DOHH2 (cell line): ENCODE data around the gene CEBPZOS.
"Not testable (repeated sequence)": the region's sequence is repeated elsewhere in the genome, so short reads cannot be mapped to it uniquely, and the experiment has no call there.

Experiments used
- H3F3A ChIP-seq: fragments of 200-600 bp; sonication (generic), shearing (Covaris generic); 2 replicates; pipeline ENCODE4 v1.6.0; 2016; ENCODE audit warnings: antibody characterized with exemption, mild to moderate bottlenecking; ENCODE audit not compliant: control insufficient read depth, insufficient read depth
- H3K27ac ChIP-seq: fragments of 200-600 bp; sonication (generic); 2 replicates; pipeline ENCODE4 v1.5.1; 2014; ENCODE audit warnings: low read depth, mild to moderate bottlenecking, low read length, moderate library complexity
- H3K27me3 ChIP-seq: fragments of 200-600 bp; sonication (generic); 2 replicates; pipeline ENCODE4 v1.6.1; 2014; ENCODE audit warnings: mild to moderate bottlenecking, low read length, mixed read lengths; ENCODE audit not compliant: control insufficient read depth
- H3K36me3 ChIP-seq: fragments of 200-600 bp; sonication (generic); 2 replicates; pipeline ENCODE4 v1.6.1; 2014; ENCODE audit warnings: mild to moderate bottlenecking, low read length, moderate library complexity, mixed read lengths; ENCODE audit not compliant: control insufficient read depth
- H3K4me1 ChIP-seq: fragments of 200-600 bp; sonication (generic); 2 replicates; pipeline ENCODE4 v1.6.1; 2014; ENCODE audit warnings: mild to moderate bottlenecking, low read length, mixed read lengths; ENCODE audit not compliant: control insufficient read depth
- H3K4me2 ChIP-seq: fragments of 200-600 bp; sonication (generic); 2 replicates; pipeline ENCODE4 v1.6.0; 2014; ENCODE audit warnings: mild to moderate bottlenecking, low read length, moderate library complexity
- H3K4me3 ChIP-seq: fragments of 200-600 bp; sonication (generic); 2 replicates; pipeline ENCODE4 v1.5.1; 2014; ENCODE audit warnings: mild to moderate bottlenecking, low read length, mixed read lengths
- H3K79me2 ChIP-seq: fragments of 200-600 bp; sonication (generic); 2 replicates; pipeline ENCODE4 v1.6.1; 2014; ENCODE audit warnings: mild to moderate bottlenecking, low read length, mixed read lengths; ENCODE audit not compliant: control insufficient read depth
- H3K9me2 ChIP-seq: fragments of 200-600 bp; sonication (generic); replicated peaks from 2 replicates; pipeline ENCODE4 v1.6.1; 2014; ENCODE audit warnings: mild to moderate bottlenecking, low read length, mixed read lengths; ENCODE audit not compliant: control insufficient read depth
- H3K9me3 ChIP-seq: fragments of 200-600 bp; sonication (generic); 2 replicates; pipeline ENCODE4 v1.6.1; 2014; ENCODE audit warnings: antibody characterized with exemption, low read length, mixed read lengths; ENCODE audit not compliant: control insufficient read depth, insufficient read depth
- H4K20me1 ChIP-seq: fragments of 200-600 bp; sonication (generic); 2 replicates; pipeline ENCODE4 v1.6.0; 2014; ENCODE audit warnings: low read depth, mild to moderate bottlenecking, antibody characterized with exemption, low read length, moderate library complexity; ENCODE audit not compliant: control insufficient read depth, insufficient read depth
- CTCF ChIP-seq: fragments of 200-600 bp; sonication (generic); IDR thresholded peaks from one replicate; pipeline ENCODE4 v1.5.1; 2014; ENCODE audit warnings: antibody characterized with exemption, mild to moderate bottlenecking, low read depth, low read length; ENCODE audit not compliant: poor library complexity, severe bottlenecking
- EZH2phosphoT487 ChIP-seq: fragments of 200-600 bp; sonication (generic); IDR thresholded peaks from 2 replicates; pipeline ENCODE4 v1.6.1; 2017; ENCODE audit warnings: borderline replicate concordance, mild to moderate bottlenecking, antibody characterized with exemption, low read length, moderate library complexity, mixed read lengths

The CEBPZOS gene

GRCh38 chr2:37205689-37206341 lies 9.5 kb downstream of the CEBPZOS start:
- Histone ChIP-seq H3K27ac (no peak overlapping the region), H3K9me2 (no peaks in the 10 kb centered on the region), H3K4me2 (no peak overlapping the region), H3K36me3 (peaks cover 98% of the 10 kb centered on the region), H3K9me3 (peaks cover 3% of the 10 kb centered on the region; the same call in 1 of the 2 replicates), H3K79me2 (peaks cover 87% of the 10 kb centered on the region), H3K4me1 (peaks cover 9% of the 10 kb centered on the region), H3F3A (peaks cover 28% of the 10 kb centered on the region), H3K27me3 (no peaks in the 10 kb centered on the region), H4K20me1 (no peaks in the 10 kb centered on the region), H3K4me3 (no peak overlapping the region)
- TF ChIP-seq EZH2phosphoT487: no peak
- no peak for TF ChIP-seq CTCF

- H3K27ac ChIP-seq, H3K9me3 ChIP-seq, H3K27me3 ChIP-seq, H3K9me2 ChIP-seq, H3K4me1 ChIP-seq, H3K4me3 ChIP-seq, H3K4me2 ChIP-seq, H4K20me1 ChIP-seq: not testable (repeated sequence)
- Histone ChIP-seq H3K79me2 (peaks cover 87% of the 10 kb centered on the region), H3F3A (peaks cover 23% of the 10 kb centered on the region), H3K36me3 (peaks cover 98% of the 10 kb centered on the region)
Measured at GRCh38 chr2:37206760-37207159, 10.5 kb downstream of the CEBPZOS start.

- peaks cover 3% of the 10 kb centered on the region; the same call in 1 of the 2 replicates for H3K9me3 ChIP-seq
- peaks cover 8% of the 10 kb centered on the region for H3K4me1 ChIP-seq
- peaks cover 60% of the 10 kb centered on the region for H3K79me2 ChIP-seq
- H4K20me1 ChIP-seq: no peaks in the 10 kb centered on the region
- TF ChIP-seq EZH2phosphoT487 (no peak), CTCF (no peak)
- H3K27ac ChIP-seq: no peak overlapping the region
- no peak overlapping the region for H3K4me3 ChIP-seq
- H3K9me2 ChIP-seq: no peaks in the 10 kb centered on the region
- H3K27me3 ChIP-seq: no peaks in the 10 kb centered on the region
- H3K36me3 ChIP-seq: peaks cover 98% of the 10 kb centered on the region
- no peak overlapping the region for H3K4me2 ChIP-seq
- peaks cover 29% of the 10 kb centered on the region for H3F3A ChIP-seq
Measured at GRCh38 chr2:37211212-37211611, 14.9 kb downstream of the CEBPZOS start.

- Histone ChIP-seq H3K27ac (no peak overlapping the region), H3K79me2 (peaks cover 53% of the 10 kb centered on the region), H3K27me3 (no peaks in the 10 kb centered on the region)
Measured at GRCh38 chr2:37211939-37212338, 15.6 kb downstream of the CEBPZOS start.

More at GRCh38 chr2:37211939-37212338, 15.6 kb downstream of the CEBPZOS start:
- TF ChIP-seq EZH2phosphoT487: no peak
- TF ChIP-seq CTCF: no peak
- Histone ChIP-seq H3F3A (peaks cover 29% of the 10 kb centered on the region), H3K4me2 (no peak overlapping the region), H3K4me1 (peaks cover 10% of the 10 kb centered on the region), H3K36me3 (peaks cover 98% of the 10 kb centered on the region), H3K4me3 (no peak overlapping the region), H4K20me1 (no peaks in the 10 kb centered on the region), H3K9me2 (no peaks in the 10 kb centered on the region), H3K9me3 (peaks cover 3% of the 10 kb centered on the region; the same call in 1 of the 2 replicates)
